MM.1S (cell line): ENCODE measurements around the gene NKAPD1.
A peak's percentile ranks its signal among the peaks of the same experiment; 100 is the strongest.

Experiments
- DNase-seq: peaks from one replicate; pipeline ENCODE4 v3.0.0-alpha.2; 2015
- H2AFZ ChIP-seq: fragments of 300-600 bp; sonication (generic); 2 replicates; pipeline ENCODE4 v1.6.0; 2016; ENCODE audit warnings: antibody characterized with exemption, low read length
- H3F3A ChIP-seq: fragments of 300-600 bp; sonication (generic); 2 replicates; pipeline ENCODE4 v1.6.1; 2016; ENCODE audit warnings: mild to moderate bottlenecking, antibody characterized with exemption, low read length, moderate library complexity, mixed read lengths; ENCODE audit not compliant: insufficient read depth
- H3K27ac ChIP-seq: fragments of 300-600 bp; sonication (generic); 2 replicates; pipeline ENCODE4 v1.5.1; 2016; ENCODE audit warnings: mild to moderate bottlenecking, low read length
- H3K27me3 ChIP-seq: fragments of 300-600 bp; sonication (generic); replicated peaks from 2 replicates; pipeline ENCODE4 v1.6.0; 2016; ENCODE audit warnings: low read length; ENCODE audit not compliant: insufficient read depth
- H3K36me3 ChIP-seq: fragments of 300-600 bp; sonication (generic); replicated peaks from 2 replicates; pipeline ENCODE4 v1.6.1; 2016; ENCODE audit warnings: mild to moderate bottlenecking, low read length, mixed read lengths; ENCODE audit not compliant: insufficient read depth
- H3K4me1 ChIP-seq: fragments of 300-600 bp; sonication (generic); 2 replicates; pipeline ENCODE4 v1.6.1; 2016; ENCODE audit warnings: low read length, mixed read lengths
- H3K4me2 ChIP-seq: fragments of 300-600 bp; sonication (generic); 2 replicates; pipeline ENCODE4 v1.6.0; 2016; ENCODE audit warnings: low read depth, low read length
- H3K4me3 ChIP-seq: fragments of 300-600 bp; sonication (generic); 2 replicates; pipeline ENCODE4 v1.5.1; 2016; ENCODE audit warnings: low read length, mixed read lengths
- H3K79me2 ChIP-seq: fragments of 300-600 bp; sonication (generic); 2 replicates; pipeline ENCODE4 v1.6.1; 2016; ENCODE audit warnings: mixed run types, low read length, mixed read lengths
- H3K9ac ChIP-seq: fragments of 300-600 bp; sonication (generic); 2 replicates; pipeline ENCODE4 v1.6.1; 2016; ENCODE audit warnings: low read length, mixed read lengths
- H3K9me2 ChIP-seq: fragments of 300-600 bp; sonication (generic); replicated peaks from 2 replicates; pipeline ENCODE4 v1.6.1; 2016; ENCODE audit warnings: mild to moderate bottlenecking, low read length, mixed read lengths; ENCODE audit not compliant: insufficient read depth
- H3K9me3 ChIP-seq: fragments of 300-600 bp; sonication (generic); replicated peaks from 2 replicates; pipeline ENCODE4 v1.6.1; 2016; ENCODE audit warnings: mild to moderate bottlenecking, low read length, mixed read lengths; ENCODE audit not compliant: insufficient read depth
- H4K20me1 ChIP-seq: fragments of 300-600 bp; sonication (generic); 2 replicates; pipeline ENCODE4 v1.6.1; 2016; ENCODE audit warnings: mild to moderate bottlenecking, low read length, moderate library complexity, mixed read lengths; ENCODE audit not compliant: insufficient read depth
- EZH2 ChIP-seq: fragments of 300-600 bp; sonication (generic); optimal IDR thresholded peaks from 2 replicates; pipeline ENCODE3; 2017; ENCODE audit warnings: low read depth, mild to moderate bottlenecking, antibody characterized with exemption, low read length, mixed read lengths
- EZH2phosphoT487 ChIP-seq: fragments of 300-600 bp; sonication (generic); IDR thresholded peaks from 2 replicates; pipeline ENCODE4 v1.6.1; 2018; ENCODE audit warnings: antibody characterized with exemption, low read length
- TF ChIP-seq, protein P1 (sequence below): fragments of 300-600 bp; sonication (generic); IDR thresholded peaks from 2 replicates; pipeline ENCODE4 v1.5.1; 2016; ENCODE audit warnings: antibody characterized with exemption, low read length, mixed read lengths

The NKAPD1 gene

DNA sequence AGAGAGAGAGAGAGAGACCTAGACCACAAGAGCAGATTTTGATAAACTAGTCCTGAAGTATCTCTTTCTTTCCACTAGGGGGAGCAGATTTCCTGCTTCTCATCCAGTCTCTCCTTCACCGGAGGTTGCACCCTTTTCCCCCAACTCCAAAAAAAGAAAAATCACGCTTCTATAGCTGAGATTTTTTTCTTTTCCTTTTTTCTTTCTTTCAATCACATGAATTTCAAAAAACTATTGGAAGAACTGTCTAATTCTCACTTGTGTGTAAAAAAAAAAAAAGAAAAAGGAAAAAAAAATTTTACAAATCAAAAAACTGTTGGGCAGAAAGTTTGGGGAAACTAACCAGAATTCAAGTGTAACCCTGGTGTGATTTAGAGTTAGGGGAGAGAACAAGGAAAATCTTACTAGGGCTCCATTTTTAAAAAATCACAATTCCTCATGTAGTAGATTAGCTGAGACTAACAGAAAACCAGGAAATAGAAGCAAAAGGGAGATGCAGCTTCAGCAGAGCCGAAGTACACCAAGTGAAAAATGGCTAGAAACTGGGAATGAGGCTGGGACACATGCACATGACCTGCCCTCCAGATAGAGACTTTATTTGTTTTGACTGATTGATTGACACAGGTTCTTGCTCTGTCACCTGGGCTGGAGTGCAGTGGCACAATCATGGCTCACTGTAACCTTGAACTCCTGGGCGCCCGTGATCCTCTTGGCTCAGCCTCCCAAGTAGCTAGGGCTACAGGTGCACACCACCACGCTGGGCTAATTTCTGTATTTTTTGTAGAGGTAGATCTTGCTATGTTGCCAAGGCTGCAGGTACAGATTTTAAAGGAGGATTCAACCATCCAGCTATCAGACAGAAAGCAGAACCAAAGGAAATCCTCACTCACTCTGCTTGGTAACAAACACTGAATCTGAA is 39.7 kb downstream of the NKAPD1 start:
- Histone ChIP-seq H2AFZ (0 out of 2 replicates have a peak overlapping the region, but pooled peaks have one; percentile 17), H3F3A (no peaks in the 10 kb centered on the region), H3K27me3 (no peaks in the 10 kb centered on the region), H3K9ac (no peak overlapping the region), H3K79me2 (no peaks in the 10 kb centered on the region), H3K9me2 (no peaks in the 10 kb centered on the region), H3K27ac (no peak overlapping the region), H3K4me1 (peaks cover 9% of the 10 kb centered on the region), H3K9me3 (no peaks in the 10 kb centered on the region), H3K36me3 (no peaks in the 10 kb centered on the region), H4K20me1 (no peaks in the 10 kb centered on the region), H3K4me3 (no peak overlapping the region), H3K4me2 (peak overlapping the region; percentile 4; the same call in 1 of the 2 replicates)
- TF ChIP-seq, protein P1, sequence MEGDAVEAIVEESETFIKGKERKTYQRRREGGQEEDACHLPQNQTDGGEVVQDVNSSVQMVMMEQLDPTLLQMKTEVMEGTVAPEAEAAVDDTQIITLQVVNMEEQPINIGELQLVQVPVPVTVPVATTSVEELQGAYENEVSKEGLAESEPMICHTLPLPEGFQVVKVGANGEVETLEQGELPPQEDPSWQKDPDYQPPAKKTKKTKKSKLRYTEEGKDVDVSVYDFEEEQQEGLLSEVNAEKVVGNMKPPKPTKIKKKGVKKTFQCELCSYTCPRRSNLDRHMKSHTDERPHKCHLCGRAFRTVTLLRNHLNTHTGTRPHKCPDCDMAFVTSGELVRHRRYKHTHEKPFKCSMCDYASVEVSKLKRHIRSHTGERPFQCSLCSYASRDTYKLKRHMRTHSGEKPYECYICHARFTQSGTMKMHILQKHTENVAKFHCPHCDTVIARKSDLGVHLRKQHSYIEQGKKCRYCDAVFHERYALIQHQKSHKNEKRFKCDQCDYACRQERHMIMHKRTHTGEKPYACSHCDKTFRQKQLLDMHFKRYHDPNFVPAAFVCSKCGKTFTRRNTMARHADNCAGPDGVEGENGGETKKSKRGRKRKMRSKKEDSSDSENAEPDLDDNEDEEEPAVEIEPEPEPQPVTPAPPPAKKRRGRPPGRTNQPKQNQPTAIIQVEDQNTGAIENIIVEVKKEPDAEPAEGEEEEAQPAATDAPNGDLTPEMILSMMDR = peak; percentile 52
- TF ChIP-seq EZH2phosphoT487 (no peak), EZH2 (no peak)
- peak; percentile 47 for DNase-seq

- Histone ChIP-seq H2AFZ (no peak overlapping the region), H3K9me3 (no peaks in the 10 kb centered on the region), H4K20me1 (no peaks in the 10 kb centered on the region), H3K27me3 (no peaks in the 10 kb centered on the region), H3K9ac (no peak overlapping the region), H3F3A (no peaks in the 10 kb centered on the region), H3K79me2 (no peaks in the 10 kb centered on the region), H3K9me2 (no peaks in the 10 kb centered on the region), H3K4me3 (no peak overlapping the region), H3K4me1 (peaks cover 9% of the 10 kb centered on the region), H3K27ac (no peak overlapping the region), H3K4me2 (no peak overlapping the region), H3K36me3 (no peaks in the 10 kb centered on the region)
- TF ChIP-seq EZH2phosphoT487 (no peak), EZH2 (no peak)
- TF ChIP-seq, protein P1 = no peak
- no peak for DNase-seq
Observed at GRCh38 chr11:112114460-112114859, 40.4 kb downstream of the NKAPD1 start.

GRCh38 chr11:112115386-112115785 is 41.3 kb downstream of the NKAPD1 start:
- H3K9me3 ChIP-seq = no peaks in the 10 kb centered on the region
- H4K20me1 ChIP-seq = no peaks in the 10 kb centered on the region
- no peaks in the 10 kb centered on the region for H3K79me2 ChIP-seq
- no peak for TF ChIP-seq EZH2phosphoT487
- TF ChIP-seq, protein P1 = no peak
- TF ChIP-seq EZH2 = no peak
- H2AFZ ChIP-seq = no peak overlapping the region
- H3F3A ChIP-seq = no peaks in the 10 kb centered on the region
- H3K4me1 ChIP-seq = peaks cover 9% of the 10 kb centered on the region
- no peak overlapping the region for H3K27ac ChIP-seq
- H3K36me3 ChIP-seq = no peaks in the 10 kb centered on the region
- H3K4me3 ChIP-seq = no peak overlapping the region
- no peaks in the 10 kb centered on the region for H3K9me2 ChIP-seq
- no peak overlapping the region for H3K4me2 ChIP-seq
- no peaks in the 10 kb centered on the region for H3K27me3 ChIP-seq
- no peak for DNase-seq
- H3K9ac ChIP-seq = no peak overlapping the region
